ENCODE data around the gene GPR132. TPM values are rescaled to one million over a fixed set of nuclear protein-coding genes. Genes with fewer than 3 reads are reported as not detected.

The GPR132 gene
- total RNA-seq, 1 donor from 2014 or later = not detected

GRCh38 chr14:105010106-105010505 lies 55.1 kb downstream of the GPR132 start:
- peaks cover 17 to 26% of the 10 kb centered on the region in 2 donors for H3K36me3 ChIP-seq
- H3K27me3 ChIP-seq = no peaks in the 10 kb centered on the region
- TF ChIP-seq CTCF (IDR thresholded peaks at IDR 0.05) = no peak
- intact Hi-C loops (cut with DNase I) = no loop called here
- no peaks in the 10 kb centered on the region for H3K9me3 ChIP-seq
- H3K27ac ChIP-seq = no peak overlapping the region
- no peak for DNase-seq (ENCODE audit: low spot score in 2 of 2)
- peaks cover 0 to 8% of the 10 kb centered on the region in 2 donors for H3K4me1 ChIP-seq
- no peak overlapping the region for H3K4me3 ChIP-seq

GRCh38 chr14:105007593-105008264 lies 57.5 kb downstream of the GPR132 start:
- Histone ChIP-seq H3K36me3 (peaks cover 17 to 26% of the 10 kb centered on the region in 2 donors), H3K9me3 (no peaks in the 10 kb centered on the region), H3K4me1 (peaks cover 0 to 3% of the 10 kb centered on the region in 2 donors), H3K27me3 (no peaks in the 10 kb centered on the region), H3K27ac (no peak overlapping the region), H3K4me3 (no peak overlapping the region)
- intact Hi-C loops (cut with DNase I) = no loop called here
- no peak for DNase-seq (ENCODE audit: low spot score in 2 of 2)
- TF ChIP-seq CTCF (IDR thresholded peaks at IDR 0.05) = no peak

- intact Hi-C loops (cut with DNase I) = no loop called here
- H3K9me3 ChIP-seq = no peaks in the 10 kb centered on the region
- no peak overlapping the region for H3K4me3 ChIP-seq
- H3K27me3 ChIP-seq = no peaks in the 10 kb centered on the region
- H3K36me3 ChIP-seq = peaks cover 17 to 26% of the 10 kb centered on the region in 2 donors
- no peak overlapping the region for H3K27ac ChIP-seq
- TF ChIP-seq CTCF (IDR thresholded peaks at IDR 0.05) = no peak
- H3K4me1 ChIP-seq = no peaks in the 10 kb centered on the region
- DNase-seq (ENCODE audit: low spot score in 2 of 2) = no peak
Observed at GRCh38 chr14:105006831-105007592, 58.2 kb downstream of the GPR132 start.

GRCh38 chr14:105005929-105006830 lies 59.0 kb downstream of the GPR132 start:
- Histone ChIP-seq H3K4me3 (no peak overlapping the region), H3K27me3 (no peaks in the 10 kb centered on the region), H3K9me3 (no peaks in the 10 kb centered on the region), H3K27ac (no peak overlapping the region), H3K36me3 (peaks cover 17 to 25% of the 10 kb centered on the region in 2 donors), H3K4me1 (no peaks in the 10 kb centered on the region)
- TF ChIP-seq CTCF (IDR thresholded peaks at IDR 0.05) = no peak
- intact Hi-C loops (cut with DNase I) = no loop called here
- no peak for DNase-seq (ENCODE audit: low spot score in 2 of 2)

GRCh38 chr14:105005329-105005928 lies 59.8 kb downstream of the GPR132 start:
- Histone ChIP-seq H3K4me1 (no peaks in the 10 kb centered on the region), H3K27me3 (no peaks in the 10 kb centered on the region), H3K36me3 (peaks cover 13 to 17% of the 10 kb centered on the region in 2 donors), H3K9me3 (no peaks in the 10 kb centered on the region), H3K27ac (no peak overlapping the region), H3K4me3 (no peak overlapping the region)
- intact Hi-C loops (cut with DNase I) = no loop called here
- no peak for DNase-seq (ENCODE audit: low spot score in 2 of 2)
- no peak for TF ChIP-seq CTCF (IDR thresholded peaks at IDR 0.05)
